GM10847 (cell line): ENCODE results near the gene GJC2.

Source experiments
- POLR2A ChIP-seq: IDR thresholded peaks from 2 replicates; pipeline ENCODE4 v1.6.1; 2011; ENCODE audit not compliant: insufficient read length; ENCODE audit errors: extremely low read depth

GJC2 gene

GRCh38 chr1:228149406-228150119 is at the start of gene GJC2:
Gene GJC2 (plus strand): TSS chr1:228149930. CDS start chr1:228157759, 7,829 bp downstream.
- TF ChIP-seq POLR2A: no peak

DNA sequence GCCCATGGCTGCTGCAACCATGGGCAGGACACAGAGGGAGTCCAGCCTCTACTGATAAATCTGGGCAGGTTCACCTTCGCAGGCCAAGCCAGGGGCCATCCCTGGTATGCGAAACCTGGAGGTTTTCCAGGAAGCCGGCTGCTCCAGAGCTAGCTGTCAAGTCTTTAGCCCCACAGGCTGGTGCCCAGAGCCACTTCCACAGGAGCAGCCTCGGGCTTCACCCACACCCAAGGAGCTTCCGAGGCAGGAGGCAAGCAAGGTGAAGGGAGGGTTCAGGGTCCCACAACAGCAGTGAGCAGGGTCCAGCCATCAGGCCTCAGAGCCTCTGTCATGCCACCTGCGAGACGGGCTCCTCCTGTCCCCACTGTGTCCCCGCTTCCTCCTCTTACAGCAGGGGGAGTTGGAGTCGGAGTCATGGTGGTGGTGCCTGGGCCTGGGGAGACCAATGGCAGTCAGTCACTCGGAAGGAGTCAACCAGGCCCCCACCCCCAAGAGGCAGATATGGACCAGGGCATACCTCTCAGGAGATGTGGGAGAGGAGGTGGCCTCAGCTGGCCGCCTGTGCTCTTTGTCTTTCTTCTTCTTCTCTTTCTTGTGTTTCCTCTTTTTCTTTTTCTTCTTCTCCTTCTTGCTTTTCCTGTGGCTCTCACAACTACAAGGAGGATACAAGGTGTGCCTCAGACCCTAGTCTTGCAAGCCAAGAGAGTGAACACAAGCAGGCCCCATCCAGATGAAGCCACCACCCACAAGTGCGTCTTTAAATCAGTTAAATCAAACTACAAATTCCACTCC is 48.7 kb upstream of the GJC2 start:
- peak; percentile 3 for TF ChIP-seq POLR2A

GRCh38 chr1:228101614-228101993 is 48.1 kb upstream of the GJC2 start:
- no peak for TF ChIP-seq POLR2A

DNA sequence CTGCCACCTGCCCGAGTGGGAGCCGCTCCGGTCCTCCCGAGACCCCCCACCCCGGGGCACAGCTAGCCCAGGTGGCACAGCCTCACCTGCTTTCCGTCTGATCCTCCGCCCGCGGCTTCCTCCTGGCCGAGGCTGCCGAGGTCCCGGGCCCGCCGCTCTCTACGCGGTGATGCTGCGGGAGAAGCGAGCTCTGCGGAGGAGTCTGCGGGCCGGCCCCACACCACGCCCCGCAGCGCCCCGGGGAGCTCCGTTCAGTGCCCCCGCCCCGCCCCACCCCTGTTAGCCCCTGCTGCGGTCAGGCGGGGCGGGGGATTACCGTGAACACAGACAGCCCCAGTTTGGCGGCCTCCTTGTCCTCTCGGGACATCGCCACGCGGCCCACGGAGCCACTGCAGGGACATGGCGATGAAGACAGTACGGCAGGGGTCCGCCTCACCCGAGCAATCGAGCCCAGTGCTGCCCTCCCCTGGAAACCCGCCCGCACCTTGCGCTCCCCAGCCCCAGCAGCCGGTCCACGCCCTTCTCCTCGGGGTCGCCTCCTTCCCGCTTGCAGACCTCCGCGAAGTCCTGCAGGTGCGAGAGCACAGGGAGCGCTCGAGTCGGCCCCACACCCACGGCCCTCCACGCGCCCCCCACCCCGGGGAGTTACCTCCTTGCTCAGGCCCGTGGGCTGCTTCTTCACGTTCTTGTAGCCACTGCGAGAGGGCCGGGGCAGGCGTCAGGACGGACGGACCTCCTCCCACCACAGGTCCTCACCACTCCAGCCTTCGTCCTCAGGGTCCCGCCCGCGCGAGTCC is 47.5 kb upstream of the GJC2 start:
- TF ChIP-seq POLR2A: no peak

DNA sequence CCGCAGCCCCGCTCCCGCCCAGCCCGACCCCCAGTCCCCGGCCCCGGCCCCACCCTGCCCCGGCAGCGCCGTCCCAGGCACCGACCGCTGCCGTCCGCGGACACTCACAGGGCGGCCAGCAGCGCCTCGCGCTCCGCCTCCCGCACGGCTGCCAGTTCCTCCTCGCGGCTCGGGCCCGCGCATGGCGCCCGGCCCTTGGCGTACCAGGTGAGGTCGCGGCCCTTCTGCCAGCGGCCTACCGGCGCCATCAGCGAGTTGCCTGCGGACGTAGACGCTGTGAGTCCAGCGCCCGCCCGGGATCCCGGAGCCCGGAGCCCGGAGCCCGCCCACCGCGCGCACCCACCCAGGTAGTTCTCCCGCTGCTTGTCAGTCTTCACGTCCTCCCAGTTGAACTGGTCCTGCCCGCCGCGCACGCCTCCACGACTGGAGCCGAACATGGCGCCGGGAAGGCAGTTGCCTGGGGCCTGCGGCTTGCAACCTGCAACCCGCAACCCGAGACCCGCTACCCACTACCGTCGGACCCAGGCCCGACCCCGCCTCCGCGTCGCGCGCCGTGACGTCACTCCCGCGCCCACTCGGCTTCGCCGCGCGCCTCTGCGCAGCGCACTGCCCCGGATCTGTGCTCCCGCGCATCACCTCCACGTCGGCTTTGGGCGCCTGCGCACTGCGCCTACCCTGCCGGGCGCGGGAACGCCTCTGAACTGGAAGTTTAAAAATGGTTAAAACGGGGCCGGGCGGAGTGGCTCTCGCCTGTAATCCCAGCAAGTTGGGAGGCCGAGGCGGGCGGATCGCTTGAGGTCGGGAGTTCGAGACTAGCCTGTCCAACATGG is 46.7 kb upstream of the GJC2 start, which contains the start of gene C1orf35:
Gene C1orf35 (minus strand): TSS at position 535 of the 830 bp plus-strand sequence. CDS start 98 bp downstream, at position 437.
- no peak for TF ChIP-seq POLR2A

DNA sequence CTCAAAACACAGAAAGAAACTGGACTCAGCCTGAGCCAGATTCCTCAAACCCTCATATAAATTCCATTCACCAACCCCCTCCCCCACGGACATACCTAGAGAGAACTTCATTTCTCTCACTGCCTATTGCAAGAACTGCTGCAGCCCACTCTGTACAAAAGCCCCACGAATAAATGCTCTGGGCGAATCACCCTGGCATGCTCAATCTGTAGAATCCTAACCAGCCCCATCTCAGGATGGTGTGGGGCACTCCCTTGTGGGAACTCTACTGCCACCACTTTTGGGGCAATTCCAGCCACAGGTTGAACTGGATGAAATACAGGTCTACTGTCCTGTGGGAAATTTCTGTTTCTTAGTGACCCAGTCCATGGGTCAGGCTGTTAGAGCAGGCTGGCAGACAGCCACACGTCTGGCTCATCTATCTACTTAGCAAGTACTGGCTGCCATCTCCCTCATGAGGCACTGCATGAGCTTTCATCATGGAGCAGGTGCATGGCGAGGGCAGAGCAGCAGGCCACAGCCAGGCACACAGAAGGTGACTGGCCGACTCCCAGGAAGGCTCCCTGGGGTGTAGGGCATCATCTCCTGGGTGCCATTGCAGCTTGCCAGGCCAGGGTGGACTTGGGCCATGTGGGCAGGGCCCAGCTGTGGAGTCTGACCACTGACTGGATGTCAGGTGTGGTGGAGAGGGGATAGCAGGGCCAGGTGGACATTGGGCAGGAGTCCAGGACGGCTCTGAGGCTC is 45.0 kb upstream of the GJC2 start:
- TF ChIP-seq POLR2A: no peak

GRCh38 chr1:228105270-228105995 is 44.3 kb upstream of the GJC2 start:
- no peak for TF ChIP-seq POLR2A

- TF ChIP-seq POLR2A: no peak
Measured at GRCh38 chr1:228105996-228106799, 43.5 kb upstream of the GJC2 start.

- TF ChIP-seq POLR2A: no peak
Measured at GRCh38 chr1:228106800-228107054, 43.0 kb upstream of the GJC2 start.

- no peak for TF ChIP-seq POLR2A
Measured at GRCh38 chr1:228107636-228108035, 42.1 kb upstream of the GJC2 start.

- no peak for TF ChIP-seq POLR2A
Measured at GRCh38 chr1:228108055-228108690, 41.6 kb upstream of the GJC2 start.

GRCh38 chr1:228108742-228109072 is 41.0 kb upstream of the GJC2 start:
- TF ChIP-seq POLR2A: no peak
